Pancreas (tissue), 10 donors: ENCODE measurements around the gene C1orf159. TPM values are rescaled to one million over a fixed set of nuclear protein-coding genes. Genes with fewer than 3 reads are reported as not detected.

ENCODE experiments used
- ATAC-seq, 4 donors: fragments of 200-7000 bp; cut with Tn5 transposase; one replicate each; pipeline versions ENCODE4 v1.8.0 to v1.9.1; 2020; ENCODE audit warnings: mild to moderate bottlenecking in 4 of 4, moderate library complexity in 4 of 4
- DNase-seq, 6 donors: peaks; one replicate each; pipeline ENCODE4 v3.0.0-alpha.2; 2020
- FAIRE-seq: peaks from 2 replicates; lab custom pipeline; 2012; peaks lifted over from hg19 to GRCh38; lab: Jason Lieb, UNC
- H3K27ac ChIP-seq, 4 donors: fragments of 200-600 bp; sonication (generic); 1 replicate in 3 of 4; 2 replicates in 1 of 4; pipeline versions ENCODE4 v1.5.0 to v1.8.0; 2020
- H3K27me3 ChIP-seq, 4 donors: fragments of 200-600 bp; one replicate each; pipeline ENCODE4 v1.8.0; 2021
- H3K36me3 ChIP-seq, 3 donors: fragments of 200-600 bp; sonication (generic) in 1 of 3; one replicate each; pipeline versions ENCODE4 v1.5.0 to v1.8.0; 2020 to 2021
- H3K4me1 ChIP-seq, 3 donors: fragments of 200-600 bp; one replicate each; pipeline ENCODE4 v1.8.0; 2021
- H3K4me3 ChIP-seq, 4 donors: fragments of 200-600 bp; sonication (generic) in 2 of 4; one replicate each; pipeline versions ENCODE4 v1.5.0 to v1.8.0; 2020 to 2021
- H3K9me3 ChIP-seq, 4 donors: fragments of 200-600 bp; one replicate each; pipeline ENCODE4 v1.8.0; 2021
- CTCF ChIP-seq, 4 donors: fragments of 200-600 bp; sonication (generic) in 3 of 4; IDR thresholded peaks; one replicate each; pipeline versions ENCODE4 v1.5.0 to v1.8.0; 2021; ENCODE audit warnings: antibody characterized with exemption in 4 of 4
- WGBS, 2 donors: extraction: QIAGEN DNeasy Blood & Tissue Kit; methylation state at CpG; one replicate each; pipeline ENCODE4 v1.1.7; 2013; 5-methylcytosine and 5-hydroxymethylcytosine counted together
- intact Hi-C, 3 donors: fragments of 100-400 bp; cut with DNase I; formaldehyde crosslinking; loops; one replicate each; pipeline versions ENCODE4 v1.11.1 to v1.14.2; 2022
- polyA plus RNA-seq, 2 donors: library from polyadenylated mRNA; stranded (reverse); fragments of 200-250 nt; gene quantifications; one replicate each; pipeline ENCODE4 v1.2.3, GENCODE V29; 2013
- total RNA-seq, 6 donors: library from RNA; stranded (reverse); fragmentation: NEBNext Ultra II Directional in 4 of 6; extraction: Animal tissue kit (Norgen Biotek cat#: 25700) in 4 of 6; gene quantifications; one replicate each; pipeline versions ENCODE4 v1.2.1 to v1.2.4, GENCODE V29; 2021 to 2023
- donor health status: healthy with polysubstance abuse.
- donor health status: DM: no; HTN: no; CAD: no; lungs with moderate emphysema.
- donor health status: DM: no; HTN: no; CAD: no.
- donor health status: control.
- donor health status: control.
- donor health status: Bipolar disorder and iron deficiency.
- donor health status: DM: yes; HTN: yes; CAD: no.
- donor health status: DM: no; HTN: no; CAD: no.
- donor health status: DM: no; HTN: no; CAD: no.
- donor health status: DM: yes; HTN: yes; CAD: no.

Gene C1orf159
- total and polyA plus RNA-seq, 8 donors, result 3.0 to 30.7 (median 4.9) TPM

- ATAC-seq (no peak), FAIRE-seq (no peak), DNase-seq (no peak)
- no peak overlapping the region for H3K4me3 ChIP-seq
- no peak overlapping the region for H3K27ac ChIP-seq
- intact Hi-C loops, result no loop called here
- TF ChIP-seq CTCF (IDR thresholded peaks at IDR 0.05), result no peak
- H3K4me1 ChIP-seq, result no peaks in the 10 kb centered on the region
- 94 to 99% methylated on average over 20 of the region's 20 CpGs for whole genome bisulfite sequencing, 2 donors
- H3K9me3 ChIP-seq, result no peaks in the 10 kb centered on the region
- no peaks in the 10 kb centered on the region for H3K27me3 ChIP-seq
- peaks cover 0 to 27% (median 0%) of the 10 kb centered on the region in 3 donors for H3K36me3 ChIP-seq
These were observed 69.6 kb downstream of the C1orf159 start for GRCh38 chr1:1046243-1046642.

GRCh38 chr1:1045129-1045528 is 70.8 kb downstream of the C1orf159 start:
- H3K27ac ChIP-seq, result no peak overlapping the region
- no peak overlapping the region for H3K4me3 ChIP-seq
- DNase-seq, result no peak
- H3K4me1 ChIP-seq, result peaks cover 4% of the 10 kb centered on the region in 3 donors
- H3K27me3 ChIP-seq, result no peaks in the 10 kb centered on the region
- 88 to 90% methylated on average over 19 to 23 of the region's 23 CpGs for WGBS, 2 donors
- FAIRE-seq, result no peak
- no peaks in the 10 kb centered on the region for H3K9me3 ChIP-seq
- intact Hi-C loops, result no loop called here
- TF ChIP-seq CTCF (IDR thresholded peaks at IDR 0.05), result no peak
- no peak for ATAC-seq
- H3K36me3 ChIP-seq, result peaks cover 0 to 20% (median 0%) of the 10 kb centered on the region in 3 donors

GRCh38 chr1:1044455-1045078 is 71.3 kb downstream of the C1orf159 start:
- no peak for DNase-seq
- intact Hi-C loops, result no loop called here
- Histone ChIP-seq H3K27me3 (no peaks in the 10 kb centered on the region), H3K4me1 (peaks cover 8 to 9% (median 8%) of the 10 kb centered on the region in 3 donors), H3K4me3 (no peak overlapping the region), H3K9me3 (no peaks in the 10 kb centered on the region), H3K27ac (no peak overlapping the region), H3K36me3 (peaks cover 0 to 20% (median 0%) of the 10 kb centered on the region in 3 donors)
- WGBS, 2 donors, result 90 to 93% methylated on average over 34 of the region's 34 CpGs
- no peak for ATAC-seq
- FAIRE-seq, result no peak
- TF ChIP-seq CTCF (IDR thresholded peaks at IDR 0.05), result no peak

- FAIRE-seq (no peak), DNase-seq (no peak), ATAC-seq (no peak)
- intact Hi-C loops, result no loop called here
- Histone ChIP-seq H3K27me3 (no peaks in the 10 kb centered on the region), H3K9me3 (no peaks in the 10 kb centered on the region), H3K4me3 (no peak overlapping the region), H3K4me1 (peaks cover 8 to 9% (median 8%) of the 10 kb centered on the region in 3 donors), H3K36me3 (peaks cover 0 to 20% (median 0%) of the 10 kb centered on the region in 3 donors), H3K27ac (no peak overlapping the region)
- no peak for TF ChIP-seq CTCF (IDR thresholded peaks at IDR 0.05)
- 96% methylated on average over 32 to 33 of the region's 33 CpGs for WGBS, 2 donors
These were observed 72.0 kb downstream of the C1orf159 start for GRCh38 chr1:1043921-1044320.

GRCh38 chr1:1043411-1043810 is 72.5 kb downstream of the C1orf159 start:
- peaks cover 8 to 9% (median 8%) of the 10 kb centered on the region in 3 donors for H3K4me1 ChIP-seq
- H3K27me3 ChIP-seq, result no peaks in the 10 kb centered on the region
- no peak for ATAC-seq
- WGBS, 2 donors, result 95 to 97% methylated on average over 24 to 27 of the region's 27 CpGs
- intact Hi-C loops, result no loop called here
- H3K27ac ChIP-seq, result no peak overlapping the region
- H3K36me3 ChIP-seq, result peaks cover 0 to 20% (median 0%) of the 10 kb centered on the region in 3 donors
- no peak for FAIRE-seq
- no peak overlapping the region for H3K4me3 ChIP-seq
- DNase-seq, result no peak
- TF ChIP-seq CTCF (IDR thresholded peaks at IDR 0.05), result no peak
- no peaks in the 10 kb centered on the region for H3K9me3 ChIP-seq
